GM12865 (cell line): ENCODE data around the gene NFKBIA.
A peak's percentile ranks its signal among the peaks of the same experiment; 100 is the strongest.

Experiments
- DNase-seq: peaks from one replicate; pipeline ENCODE4 v3.0.0; 2010; ENCODE audit warnings: low read depth
- H3K4me3 ChIP-seq: 2 replicates; pipeline ENCODE4 v1.5.1; 2011; ENCODE audit warnings: mild to moderate bottlenecking, low read depth, low read length, control low read depth
- CTCF ChIP-seq: IDR thresholded peaks from 2 replicates; pipeline ENCODE4 v1.5.1; 2011; ENCODE audit warnings: low read length, control low read depth, low read depth, inconsistent platforms; ENCODE audit not compliant: insufficient read depth; ENCODE audit errors: missing control alignments

NFKBIA gene

GRCh38 chr14:35403603-35404448, 723 bp downstream of the NFKBIA start:
- H3K4me3 ChIP-seq = peak overlapping the region; percentile 79
- no peak for TF ChIP-seq CTCF
- DNase-seq = peak; percentile 97

- no peak for TF ChIP-seq CTCF
- peak; percentile 50 for DNase-seq
These were observed 1.4 kb downstream of the NFKBIA start for GRCh38 chr14:35403114-35403602.

GRCh38 chr14:35402323-35403113, 2.0 kb downstream of the NFKBIA start:
- DNase-seq = peak; percentile 43
- peak overlapping the region; percentile 54 for H3K4me3 ChIP-seq
- no peak for TF ChIP-seq CTCF

More at GRCh38 chr14:35403114-35403602, 1.4 kb downstream of the NFKBIA start:
- peak overlapping the region; percentile 54 for H3K4me3 ChIP-seq

- DNase-seq = peak; percentile 34
- TF ChIP-seq CTCF = no peak
- peak overlapping the region; percentile 54 for H3K4me3 ChIP-seq
These were observed 2.9 kb downstream of the NFKBIA start for GRCh38 chr14:35401422-35402265.

GRCh38 chr14:35400648-35401421, 3.7 kb downstream of the NFKBIA start:
- TF ChIP-seq CTCF = no peak
- DNase-seq = peak; percentile 50
- peak overlapping the region; percentile 54 for H3K4me3 ChIP-seq
